Coronary artery (tissue), 2 donors: ENCODE measurements around the gene TMC7.

ENCODE experiments used
- DNase-seq: peaks from one replicate; pipeline ENCODE4 v3.0.0-alpha.2; 2017; ENCODE audit warnings: low spot score
- H3K27ac ChIP-seq, 2 donors: fragments of 200-600 bp; sonication (generic); one replicate each; pipeline ENCODE4 v1.5.1; 2016 to 2019
- H3K4me3 ChIP-seq: fragments of 200-600 bp; sonication (generic); 2 replicates; pipeline ENCODE4 v1.5.1; 2016; ENCODE audit warnings: mild to moderate bottlenecking, moderate library complexity
- TF ChIP-seq, protein P1 (sequence below): fragments of 200-600 bp; sonication (generic); IDR thresholded peaks from one replicate; pipeline ENCODE4 v1.5.1; 2019; ENCODE audit warnings: antibody characterized with exemption

The TMC7 gene

DNA sequence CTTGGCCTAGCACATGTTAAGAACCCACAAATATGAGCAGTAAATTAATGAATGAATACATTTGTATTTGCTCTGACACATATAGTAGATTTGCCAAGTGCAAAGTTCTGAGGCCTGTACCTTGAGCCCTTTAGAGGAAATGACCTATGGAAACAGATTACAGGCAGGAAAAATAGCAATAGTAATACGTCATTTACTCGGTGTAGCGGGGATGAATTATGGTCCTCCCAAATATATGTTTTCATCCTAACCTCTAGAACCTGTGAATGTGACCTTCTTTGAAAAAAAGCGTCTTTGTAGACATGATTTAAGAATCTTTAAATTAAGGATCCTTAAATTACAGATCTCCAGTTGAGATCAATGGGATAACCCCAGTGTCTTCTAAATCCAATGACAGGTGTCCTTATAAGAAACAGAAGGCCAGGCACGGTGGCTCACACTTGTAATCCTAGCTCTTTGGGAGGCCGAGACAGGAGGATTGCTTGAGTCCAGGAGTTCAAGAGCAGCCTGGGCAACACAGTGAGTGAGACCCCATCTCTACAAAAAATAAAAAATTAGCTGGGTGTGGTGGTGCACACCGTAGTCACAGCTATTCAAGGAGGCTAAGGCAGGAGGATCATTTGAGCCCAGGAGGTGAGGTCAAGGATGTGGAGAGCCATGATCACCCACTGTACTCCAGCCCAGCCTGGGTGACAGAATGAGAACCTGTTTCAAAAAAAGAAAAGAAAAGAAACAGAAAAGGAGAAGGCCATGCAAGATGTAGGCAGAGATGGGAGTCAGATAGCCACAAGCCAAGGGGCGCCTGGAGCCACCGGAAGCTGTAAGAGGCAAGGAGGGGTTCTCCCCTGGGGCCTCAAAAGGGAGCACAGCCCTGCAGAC is 124.9 kb downstream of the TMC7 start:
- H3K27ac ChIP-seq, result no peak overlapping the region
- TF ChIP-seq, protein P1, sequence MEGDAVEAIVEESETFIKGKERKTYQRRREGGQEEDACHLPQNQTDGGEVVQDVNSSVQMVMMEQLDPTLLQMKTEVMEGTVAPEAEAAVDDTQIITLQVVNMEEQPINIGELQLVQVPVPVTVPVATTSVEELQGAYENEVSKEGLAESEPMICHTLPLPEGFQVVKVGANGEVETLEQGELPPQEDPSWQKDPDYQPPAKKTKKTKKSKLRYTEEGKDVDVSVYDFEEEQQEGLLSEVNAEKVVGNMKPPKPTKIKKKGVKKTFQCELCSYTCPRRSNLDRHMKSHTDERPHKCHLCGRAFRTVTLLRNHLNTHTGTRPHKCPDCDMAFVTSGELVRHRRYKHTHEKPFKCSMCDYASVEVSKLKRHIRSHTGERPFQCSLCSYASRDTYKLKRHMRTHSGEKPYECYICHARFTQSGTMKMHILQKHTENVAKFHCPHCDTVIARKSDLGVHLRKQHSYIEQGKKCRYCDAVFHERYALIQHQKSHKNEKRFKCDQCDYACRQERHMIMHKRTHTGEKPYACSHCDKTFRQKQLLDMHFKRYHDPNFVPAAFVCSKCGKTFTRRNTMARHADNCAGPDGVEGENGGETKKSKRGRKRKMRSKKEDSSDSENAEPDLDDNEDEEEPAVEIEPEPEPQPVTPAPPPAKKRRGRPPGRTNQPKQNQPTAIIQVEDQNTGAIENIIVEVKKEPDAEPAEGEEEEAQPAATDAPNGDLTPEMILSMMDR, result no peak
- DNase-seq, result no peak
- H3K4me3 ChIP-seq, result no peak overlapping the region

DNA sequence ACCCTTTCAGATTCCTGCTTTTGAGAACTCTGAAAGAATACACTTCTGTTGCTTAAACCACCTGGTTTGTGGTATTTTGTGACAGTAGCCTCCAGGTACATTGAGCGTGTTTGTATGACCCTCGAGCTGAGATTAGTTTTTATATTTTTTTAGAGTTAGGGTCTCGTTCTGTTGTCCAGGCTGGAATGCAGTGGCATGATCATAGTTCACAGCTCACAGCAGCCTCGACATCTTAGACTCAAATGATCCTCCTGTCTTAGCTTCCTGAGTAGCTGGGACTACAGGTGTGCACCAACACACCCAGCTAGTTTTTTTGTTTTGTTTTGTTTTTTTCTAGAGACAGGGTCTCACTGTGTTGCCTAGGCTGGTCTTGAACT is 125.5 kb downstream of the TMC7 start:
- Histone ChIP-seq H3K4me3 (no peak overlapping the region), H3K27ac (no peak overlapping the region)
- TF ChIP-seq, protein P1, result no peak
- DNase-seq, result no peak

DNA sequence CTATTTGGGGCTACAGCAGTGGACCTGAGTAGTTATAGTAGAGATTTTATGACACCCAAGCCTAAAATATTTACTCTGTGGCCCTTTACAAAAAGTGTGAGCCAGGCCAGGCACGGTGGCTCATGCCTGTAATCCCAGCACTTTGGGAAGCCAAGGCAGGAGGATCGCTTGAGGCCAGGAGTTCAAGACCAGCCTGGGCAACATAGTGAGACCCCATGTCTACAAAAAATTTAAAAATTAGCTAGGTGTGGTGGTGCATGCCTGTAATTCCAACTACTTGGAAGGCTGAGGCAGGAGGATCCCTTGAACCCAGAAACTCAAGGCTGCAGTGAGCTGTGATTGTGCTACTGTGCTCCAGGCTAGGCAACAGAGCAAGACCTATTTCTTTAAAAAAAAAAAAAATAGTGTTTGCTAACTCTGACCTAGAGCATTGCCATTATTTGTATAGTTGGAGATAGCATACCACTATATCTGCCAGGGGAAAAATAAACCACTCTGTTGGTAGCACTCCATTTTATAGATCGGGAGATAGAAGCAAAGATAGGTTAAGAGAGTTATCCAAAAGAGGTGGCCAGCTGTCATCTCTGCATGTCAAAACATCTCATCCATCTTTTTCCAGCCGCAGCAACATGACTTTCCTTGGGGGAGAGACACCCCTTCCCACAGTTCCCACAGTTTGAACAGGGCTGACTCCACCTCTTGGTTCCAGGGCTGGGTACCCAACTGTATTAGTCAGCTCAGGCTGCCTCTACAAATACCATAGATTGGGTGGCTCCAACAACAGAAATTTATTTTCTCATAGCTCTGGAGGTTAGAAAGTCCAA is 127.0 kb downstream of the TMC7 start:
- no peak for DNase-seq
- Histone ChIP-seq H3K27ac (no peak overlapping the region), H3K4me3 (no peak overlapping the region)
- TF ChIP-seq, protein P1, result no peak

DNA sequence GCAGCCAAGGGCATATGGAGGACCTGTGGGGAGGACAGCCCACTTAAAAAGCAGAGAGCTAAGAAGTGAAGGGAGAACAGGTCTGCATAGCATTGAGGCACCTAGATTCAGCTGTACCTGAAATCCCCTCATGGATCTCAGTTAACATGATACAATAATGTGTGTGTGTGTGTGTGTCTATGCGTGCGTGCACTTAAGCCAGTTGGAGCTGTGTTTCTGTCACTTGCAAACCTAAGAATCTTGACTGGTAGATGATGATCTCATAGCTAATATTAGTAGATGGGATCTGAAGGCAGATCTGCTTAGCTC is 128.3 kb downstream of the TMC7 start:
- TF ChIP-seq, protein P1, result no peak
- no peak overlapping the region for H3K4me3 ChIP-seq
- no peak overlapping the region for H3K27ac ChIP-seq
- no peak for DNase-seq
